GM12872 (cell line): ENCODE measurements around the gene AJUBA.

ENCODE experiments used
- TF ChIP-seq, protein P1 (sequence below): IDR thresholded peaks from 3 replicates; pipeline ENCODE4 v1.5.1; 2011; ENCODE audit warnings: low read depth, mild to moderate bottlenecking, low read length, moderate library complexity; ENCODE audit not compliant: insufficient read depth

Gene AJUBA

DNA sequence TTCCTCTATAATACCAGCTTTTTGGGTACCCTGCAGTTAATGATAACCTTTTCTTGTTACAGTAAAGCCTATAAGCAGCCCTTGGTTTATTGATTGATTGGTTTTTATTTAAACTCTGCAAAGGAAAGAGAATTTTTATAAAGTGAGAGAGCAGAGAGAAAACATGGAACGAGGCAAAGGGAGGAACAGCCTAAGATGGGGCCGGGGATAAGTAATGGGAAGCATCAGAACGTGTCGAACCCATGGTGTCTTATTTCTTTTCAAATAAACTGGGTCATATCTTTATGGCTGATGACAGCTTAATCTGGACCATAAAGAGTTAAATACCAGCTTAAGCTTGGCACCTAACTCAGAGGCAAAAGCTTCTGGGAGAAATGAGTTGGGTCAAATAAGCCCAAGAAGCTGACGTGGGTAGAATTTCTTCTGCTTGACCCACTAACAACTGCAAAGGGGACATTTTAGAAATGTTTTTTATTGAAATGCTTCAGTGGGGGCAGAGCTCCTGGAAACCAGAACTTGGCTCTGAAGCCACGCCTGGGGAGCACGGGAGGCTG lies 39.6 kb upstream of the AJUBA start:
- TF ChIP-seq, protein P1, sequence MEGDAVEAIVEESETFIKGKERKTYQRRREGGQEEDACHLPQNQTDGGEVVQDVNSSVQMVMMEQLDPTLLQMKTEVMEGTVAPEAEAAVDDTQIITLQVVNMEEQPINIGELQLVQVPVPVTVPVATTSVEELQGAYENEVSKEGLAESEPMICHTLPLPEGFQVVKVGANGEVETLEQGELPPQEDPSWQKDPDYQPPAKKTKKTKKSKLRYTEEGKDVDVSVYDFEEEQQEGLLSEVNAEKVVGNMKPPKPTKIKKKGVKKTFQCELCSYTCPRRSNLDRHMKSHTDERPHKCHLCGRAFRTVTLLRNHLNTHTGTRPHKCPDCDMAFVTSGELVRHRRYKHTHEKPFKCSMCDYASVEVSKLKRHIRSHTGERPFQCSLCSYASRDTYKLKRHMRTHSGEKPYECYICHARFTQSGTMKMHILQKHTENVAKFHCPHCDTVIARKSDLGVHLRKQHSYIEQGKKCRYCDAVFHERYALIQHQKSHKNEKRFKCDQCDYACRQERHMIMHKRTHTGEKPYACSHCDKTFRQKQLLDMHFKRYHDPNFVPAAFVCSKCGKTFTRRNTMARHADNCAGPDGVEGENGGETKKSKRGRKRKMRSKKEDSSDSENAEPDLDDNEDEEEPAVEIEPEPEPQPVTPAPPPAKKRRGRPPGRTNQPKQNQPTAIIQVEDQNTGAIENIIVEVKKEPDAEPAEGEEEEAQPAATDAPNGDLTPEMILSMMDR, result no peak

DNA sequence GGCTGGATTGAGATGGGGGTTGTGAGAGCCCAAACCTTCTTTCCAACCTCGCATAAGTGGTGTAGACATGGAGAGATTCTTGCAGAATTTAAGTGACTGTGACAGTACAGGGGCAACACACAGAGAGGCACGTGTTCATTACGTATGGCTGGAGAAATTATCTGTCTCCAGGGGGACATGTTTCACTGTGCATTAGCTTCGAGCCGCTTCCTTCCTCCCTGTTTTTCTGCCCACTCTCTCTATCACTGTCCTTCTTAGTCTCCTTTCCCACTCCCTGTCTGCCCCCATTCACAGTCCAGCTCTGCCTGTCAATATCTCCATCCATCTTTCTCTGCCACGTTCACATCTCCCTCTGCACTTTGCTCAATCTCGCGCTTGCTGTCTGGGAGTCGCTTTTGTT lies 39.1 kb upstream of the AJUBA start:
- TF ChIP-seq, protein P1, result no peak

DNA sequence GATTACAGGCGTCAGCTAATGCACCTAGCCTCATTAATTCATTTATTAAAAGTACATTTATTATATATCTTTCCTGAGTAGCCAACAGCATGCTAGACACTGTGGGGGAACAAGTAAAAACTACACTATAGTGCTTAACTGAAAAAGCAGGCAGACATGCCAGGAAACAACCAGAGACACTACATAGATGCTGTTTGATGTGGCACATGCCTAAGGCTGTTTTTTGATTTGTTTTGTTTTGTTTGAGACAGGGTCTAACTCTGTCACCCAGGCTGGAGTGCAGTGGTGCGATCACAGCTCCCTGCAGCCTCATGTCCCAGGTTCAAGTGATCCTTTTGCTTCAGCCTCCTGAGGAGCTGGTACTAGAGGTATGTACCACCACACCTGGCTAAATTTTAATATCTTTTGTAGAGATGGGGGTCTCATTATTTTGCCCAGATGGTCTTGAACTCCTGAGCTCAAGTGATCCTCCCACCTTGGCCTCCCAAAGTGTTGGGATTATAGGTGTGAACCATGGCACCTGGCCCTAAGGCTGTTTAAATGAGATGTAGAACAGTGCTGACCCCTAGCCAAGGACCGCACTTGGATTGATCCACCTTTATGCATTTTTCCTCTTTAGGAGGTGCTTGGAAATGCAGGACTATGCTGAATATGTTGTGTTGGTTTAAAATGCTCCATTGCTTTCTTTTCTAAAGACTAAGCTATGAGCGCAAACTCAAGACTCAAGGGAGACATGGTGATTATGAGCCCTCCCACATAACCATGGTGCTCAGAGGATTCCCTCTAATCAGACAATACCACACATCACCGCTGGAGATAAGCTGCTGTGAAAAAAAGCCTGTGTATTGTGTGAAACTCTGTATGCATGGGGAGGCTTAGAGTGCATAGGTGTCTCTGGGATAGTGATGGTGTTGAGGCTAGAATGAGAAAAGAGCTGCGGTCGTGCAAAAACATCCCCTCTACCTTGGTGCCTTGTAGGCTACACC lies 38.1 kb upstream of the AJUBA start:
- TF ChIP-seq, protein P1, result no peak

GRCh38 chr14:23018107-23018506 lies 35.8 kb upstream of the AJUBA start:
- TF ChIP-seq, protein P1, result no peak

- TF ChIP-seq, protein P1, result no peak
These were observed 34.7 kb upstream of the AJUBA start for GRCh38 chr14:23017091-23017490.

DNA sequence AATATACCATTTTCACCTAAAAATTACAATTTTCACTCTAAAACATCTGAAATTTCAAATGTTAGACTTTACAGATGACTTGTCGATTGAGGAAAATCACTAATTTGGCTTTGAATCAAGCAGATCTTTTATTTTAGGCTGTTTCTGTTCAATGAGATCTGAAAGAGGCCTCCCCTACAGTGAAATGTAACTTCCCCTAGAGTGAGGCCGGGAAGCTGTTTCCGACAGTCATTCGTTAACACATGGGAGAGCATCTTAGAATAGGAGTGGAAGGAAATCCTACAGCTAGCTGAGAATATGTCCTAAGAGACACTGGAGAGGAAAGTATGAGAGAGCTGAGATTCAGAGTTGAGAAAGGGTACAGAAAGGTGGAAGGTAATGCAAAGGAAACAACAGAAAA lies 33.3 kb upstream of the AJUBA start:
- TF ChIP-seq, protein P1, result no peak

GRCh38 chr14:23013054-23013748 lies 30.9 kb upstream of the AJUBA start:
- TF ChIP-seq, protein P1, result no peak
